ENCODE results near the gene RINL. TPM values are rescaled to one million over a fixed set of nuclear protein-coding genes. Genes with fewer than 3 reads are reported as not detected.

Gene RINL
- total and polyA plus RNA-seq, 2 of the 4 experiments (the other 2 are of a cell fraction) = 0.72 to 1.9 TPM

DNA sequence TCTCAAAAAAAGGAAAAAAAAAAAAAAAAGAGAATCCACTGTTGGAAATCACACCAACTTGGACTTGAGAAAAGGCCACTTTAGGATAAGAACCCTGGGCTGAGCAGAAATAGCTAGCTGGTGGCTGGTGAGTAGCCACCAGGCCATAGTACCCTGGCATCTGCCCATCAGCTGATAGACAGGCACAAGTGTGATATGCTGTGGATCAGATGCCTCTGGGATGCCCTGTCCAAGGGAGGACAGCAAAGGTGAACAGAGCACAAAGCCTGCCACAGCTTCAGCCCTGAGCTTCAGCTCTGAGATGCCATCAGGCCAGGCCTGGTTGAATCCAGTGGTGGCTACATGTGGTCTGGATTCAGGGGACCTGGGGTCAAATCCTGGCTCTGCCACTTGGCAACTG lies 12.6 kb upstream of the RINL start:
- CTCF ChIA-PET = no interaction called here
- intact Hi-C loops (cut with micrococcal nuclease) (no loop called here), dilution Hi-C loops (cut with HindIII; ENCODE audit: low sequenced_read_pairs, unreplicated experiment) (no loop called here), in situ Hi-C loops (cut with MboI; ENCODE audit: low sequenced_read_pairs) (no loop called here)
- Histone ChIP-seq H3K4me2 (ENCODE audit: low read depth, low read length) (no peak overlapping the region), H3K4ac (ENCODE audit: low read depth, low read length) (no peak overlapping the region), H3K9me1 (ENCODE audit: insufficient read depth, low read length) (0 out of 2 replicates have a peak, but pooled peaks cover 2% of the 10 kb centered on the region), H3K27me3 (ENCODE audit: control insufficient read depth, insufficient read depth, low read length) (no peaks in the 10 kb centered on the region), H3K14ac (replicated peaks; ENCODE audit: low read depth, low read length) (no peak overlapping the region), H2AK9ac (replicated peaks; ENCODE audit: low read depth, low read length, poor library complexity) (no peak overlapping the region), H3K18ac (ENCODE audit: low read depth, low read length) (no peak overlapping the region), H3K4me3 (ENCODE audit: insufficient read depth, low read depth, low read length) (no peak overlapping the region), H2BK120ac (ENCODE audit: low read depth, low read length) (no peak overlapping the region), H3K79me1 (ENCODE audit: low read depth in 1 of 2, low read length in 2 of 2) (no peaks in the 10 kb centered on the region), H2BK20ac (ENCODE audit: low read depth, low read length) (no peak overlapping the region), H3K27ac (ENCODE audit: insufficient read depth, low read length) (no peak overlapping the region), H4K8ac (ENCODE audit: low read depth in 2 of 2, low read length in 2 of 2) (no peak overlapping the region), H3K4me1 (ENCODE audit: control insufficient read depth, insufficient read depth, low read length) (no peaks in the 10 kb centered on the region), H3K23ac (ENCODE audit: low read depth, low read length) (no peak overlapping the region), H3K9ac (ENCODE audit: low read depth, low read length) (no peak overlapping the region), H2BK5ac (ENCODE audit: low read depth, low read length, poor library complexity, severe bottlenecking) (no peak overlapping the region), H2BK15ac (ENCODE audit: low read depth, low read length) (no peak overlapping the region), H3K36me3 (ENCODE audit: control insufficient read depth, insufficient read depth, low read length) (peaks cover 21% of the 10 kb centered on the region), H2AK5ac (ENCODE audit: low read depth, low read length) (no peak overlapping the region), H4K5ac (ENCODE audit: low read depth, low read length) (no peak overlapping the region), H4K20me1 (ENCODE audit: insufficient read depth, low read length) (no peaks in the 10 kb centered on the region; the same call in 1 of the 2 replicates), H2AFZ (replicated peaks; ENCODE audit: low read length, poor library complexity) (no peak overlapping the region), H3K56ac (ENCODE audit: extremely low read depth, insufficient read depth, low read length) (no peak overlapping the region), H4K91ac (ENCODE audit: insufficient read depth, low read depth, low read length) (no peak overlapping the region), H3K9me3 (ENCODE audit: control insufficient read depth, insufficient read depth, low read length) (no peaks in the 10 kb centered on the region)
- no peak for TF ChIP-seq MXI1 (IDR thresholded peaks at IDR 0.05; ENCODE audit: borderline replicate concordance, low read depth, low read length)
- TF ChIP-seq MAZ (IDR thresholded peaks at IDR 0.05; ENCODE audit: borderline replicate concordance, low read depth, low read length) = no peak
- TF ChIP-seq MAFK (IDR thresholded peaks at IDR 0.05; ENCODE audit: low read depth, low read length) = no peak
- TF ChIP-seq RAD21 (IDR thresholded peaks at IDR 0.05; ENCODE audit: low read length) = no peak
- TF ChIP-seq RFX5 (IDR thresholded peaks at IDR 0.05; ENCODE audit: low read depth, low read length) = no peak
- no peak for TF ChIP-seq NFE2L2 (IDR thresholded peaks at IDR 0.05; ENCODE audit: low read depth, low read length)
- no peak for TF ChIP-seq CEBPB (IDR thresholded peaks at IDR 0.05; ENCODE audit: low read depth, low read length)
- no peak for TF ChIP-seq BHLHE40 (IDR thresholded peaks at IDR 0.05; ENCODE audit: low read depth, low read length)
- no peak for TF ChIP-seq CHD1 (IDR thresholded peaks at IDR 0.05; ENCODE audit: low read depth, low read length)
- TF ChIP-seq, protein P1, sequence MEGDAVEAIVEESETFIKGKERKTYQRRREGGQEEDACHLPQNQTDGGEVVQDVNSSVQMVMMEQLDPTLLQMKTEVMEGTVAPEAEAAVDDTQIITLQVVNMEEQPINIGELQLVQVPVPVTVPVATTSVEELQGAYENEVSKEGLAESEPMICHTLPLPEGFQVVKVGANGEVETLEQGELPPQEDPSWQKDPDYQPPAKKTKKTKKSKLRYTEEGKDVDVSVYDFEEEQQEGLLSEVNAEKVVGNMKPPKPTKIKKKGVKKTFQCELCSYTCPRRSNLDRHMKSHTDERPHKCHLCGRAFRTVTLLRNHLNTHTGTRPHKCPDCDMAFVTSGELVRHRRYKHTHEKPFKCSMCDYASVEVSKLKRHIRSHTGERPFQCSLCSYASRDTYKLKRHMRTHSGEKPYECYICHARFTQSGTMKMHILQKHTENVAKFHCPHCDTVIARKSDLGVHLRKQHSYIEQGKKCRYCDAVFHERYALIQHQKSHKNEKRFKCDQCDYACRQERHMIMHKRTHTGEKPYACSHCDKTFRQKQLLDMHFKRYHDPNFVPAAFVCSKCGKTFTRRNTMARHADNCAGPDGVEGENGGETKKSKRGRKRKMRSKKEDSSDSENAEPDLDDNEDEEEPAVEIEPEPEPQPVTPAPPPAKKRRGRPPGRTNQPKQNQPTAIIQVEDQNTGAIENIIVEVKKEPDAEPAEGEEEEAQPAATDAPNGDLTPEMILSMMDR (conservative IDR thresholded peaks at IDR 0.05; ENCODE audit: low read depth, low read length) = no peak
- no peak for TF ChIP-seq POLR2A (IDR thresholded peaks at IDR 0.05; ENCODE audit: low read depth, low read length)
- TF ChIP-seq, protein P2, sequence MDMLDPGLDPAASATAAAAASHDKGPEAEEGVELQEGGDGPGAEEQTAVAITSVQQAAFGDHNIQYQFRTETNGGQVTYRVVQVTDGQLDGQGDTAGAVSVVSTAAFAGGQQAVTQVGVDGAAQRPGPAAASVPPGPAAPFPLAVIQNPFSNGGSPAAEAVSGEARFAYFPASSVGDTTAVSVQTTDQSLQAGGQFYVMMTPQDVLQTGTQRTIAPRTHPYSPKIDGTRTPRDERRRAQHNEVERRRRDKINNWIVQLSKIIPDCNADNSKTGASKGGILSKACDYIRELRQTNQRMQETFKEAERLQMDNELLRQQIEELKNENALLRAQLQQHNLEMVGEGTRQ (IDR thresholded peaks at IDR 0.05; ENCODE audit: low read depth, low read length) = no peak
- no peak for TF ChIP-seq SMC3 (IDR thresholded peaks at IDR 0.05; ENCODE audit: low read depth, low read length)
- ATAC-seq (ENCODE audit: low read depth) (no peak), DNase-seq (no peak)
- POLR2A ChIA-PET (ENCODE audit: unreplicated experiment) = no interaction called here
- BruUV-seq (replicated peaks) = no TSS peak
